Activated CD4-positive, alpha-beta T cell treated with anti-CD3 and anti-CD28 coated beads for 48 hours (primary cell): ENCODE results near the gene TLCD1.

Source experiments
- DNase-seq: peaks from one replicate; pipeline ENCODE4 v3.0.0-alpha.2; 2020

The TLCD1 gene, protein sequence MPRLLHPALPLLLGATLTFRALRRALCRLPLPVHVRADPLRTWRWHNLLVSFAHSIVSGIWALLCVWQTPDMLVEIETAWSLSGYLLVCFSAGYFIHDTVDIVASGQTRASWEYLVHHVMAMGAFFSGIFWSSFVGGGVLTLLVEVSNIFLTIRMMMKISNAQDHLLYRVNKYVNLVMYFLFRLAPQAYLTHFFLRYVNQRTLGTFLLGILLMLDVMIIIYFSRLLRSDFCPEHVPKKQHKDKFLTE

DNA sequence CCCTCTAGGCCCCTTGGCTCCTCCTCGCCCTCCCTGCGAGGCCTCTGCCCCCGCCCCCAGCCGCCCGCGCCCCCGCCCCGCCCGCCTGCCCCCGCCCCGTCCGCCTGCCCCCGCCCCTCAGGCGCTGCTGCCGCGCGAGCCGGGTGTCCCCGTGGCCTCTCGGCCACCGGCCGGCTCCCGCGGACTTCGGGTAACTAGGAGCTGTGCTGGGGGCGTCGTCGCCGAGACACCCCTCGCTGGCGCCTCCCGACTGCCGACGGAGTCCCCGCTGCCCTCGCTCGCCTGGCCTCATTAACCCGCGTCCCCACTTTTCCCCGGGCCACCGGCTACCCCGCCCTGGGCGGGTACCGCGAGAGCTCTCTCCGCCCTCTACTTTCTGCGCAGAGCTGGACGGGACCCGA lies at the start of gene TLCD1:
Gene TLCD1, minus strand, starts transcription at position 8 of the 401 bp plus-strand sequence. CDS start 136 bp downstream, outside the sequence.
- peak; percentile 87 for DNase-seq

DNA sequence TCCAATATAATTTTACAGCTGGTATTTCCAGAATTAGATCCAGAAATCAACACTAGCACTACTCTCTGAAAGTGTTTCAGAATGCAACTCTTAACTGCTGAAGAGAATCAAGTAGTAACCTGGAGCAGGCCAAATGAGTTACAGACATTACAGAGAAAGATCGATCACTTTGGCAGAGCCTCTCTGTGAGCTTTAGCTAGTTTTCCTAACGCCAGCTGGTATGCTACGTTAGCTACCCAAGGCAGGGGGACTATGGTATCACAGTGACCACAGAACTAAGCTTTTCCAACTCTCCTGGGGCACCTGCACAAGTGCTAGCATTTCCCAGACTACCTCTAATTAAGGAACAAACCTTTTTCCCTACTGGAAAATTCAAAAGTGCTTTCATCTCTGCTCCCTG lies 48.2 kb upstream of the TLCD1 start:
- no peak for DNase-seq

DNA sequence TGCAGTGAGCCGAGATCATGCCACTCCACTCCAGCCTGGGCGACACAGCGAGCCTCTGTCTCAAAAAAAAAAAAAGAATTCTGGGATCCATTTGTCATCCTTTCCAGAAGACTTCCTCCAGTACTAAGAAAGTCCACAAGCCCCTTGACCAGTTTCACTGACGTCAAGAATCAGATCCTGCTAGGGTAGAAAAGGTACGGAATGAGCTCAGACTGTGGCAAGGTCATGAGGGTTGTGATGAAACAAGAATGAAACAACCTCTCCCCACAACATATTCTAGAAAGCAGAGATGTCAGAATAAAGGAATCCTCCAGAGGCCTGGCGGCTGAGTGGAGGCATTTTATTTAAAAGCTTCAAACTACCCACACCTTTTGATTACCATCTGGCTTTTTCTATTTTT lies 47.7 kb upstream of the TLCD1 start:
- DNase-seq = no peak

DNA sequence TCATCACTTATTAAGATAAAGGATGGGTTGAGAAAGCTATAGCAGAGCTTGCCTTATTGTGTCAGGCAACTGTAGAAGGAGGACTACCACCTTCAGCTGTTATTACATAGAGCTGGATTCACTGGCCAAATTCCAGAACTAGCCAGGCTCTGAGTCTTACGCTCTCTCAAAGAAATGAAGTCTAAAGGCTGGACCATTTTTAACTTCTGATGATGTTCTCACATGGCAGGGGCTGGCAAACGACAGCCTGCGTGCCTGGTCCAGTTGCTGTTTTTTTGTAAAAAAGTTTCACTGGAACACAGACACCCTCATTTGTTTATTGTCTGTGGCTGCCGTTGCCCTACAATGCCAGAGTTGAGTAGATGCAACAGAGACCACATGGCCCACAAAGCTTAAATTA lies 39.0 kb upstream of the TLCD1 start:
- DNase-seq = no peak

DNA sequence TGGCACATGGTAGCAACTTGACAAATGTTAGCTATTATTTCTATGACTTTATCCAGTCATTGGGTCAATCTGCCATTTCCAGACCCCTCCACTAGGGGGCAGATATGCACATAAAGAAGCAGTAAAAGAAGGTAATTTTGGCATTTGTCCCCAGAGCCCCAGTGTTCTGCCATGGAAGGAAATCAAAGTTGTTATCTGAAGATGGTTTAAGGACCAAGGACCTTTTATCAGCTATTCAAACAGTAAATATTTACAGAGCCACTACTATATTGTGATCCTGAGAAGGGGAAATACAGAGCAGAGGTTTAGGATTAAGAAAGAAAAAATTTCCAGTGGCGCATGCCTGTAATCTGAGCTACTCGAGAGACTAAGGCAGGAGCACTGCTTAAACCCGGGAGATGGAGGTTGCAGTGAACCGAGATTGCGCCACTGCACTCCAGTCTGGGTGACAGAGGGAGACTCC lies 37.8 kb upstream of the TLCD1 start:
- peak; percentile 87 for DNase-seq

DNA sequence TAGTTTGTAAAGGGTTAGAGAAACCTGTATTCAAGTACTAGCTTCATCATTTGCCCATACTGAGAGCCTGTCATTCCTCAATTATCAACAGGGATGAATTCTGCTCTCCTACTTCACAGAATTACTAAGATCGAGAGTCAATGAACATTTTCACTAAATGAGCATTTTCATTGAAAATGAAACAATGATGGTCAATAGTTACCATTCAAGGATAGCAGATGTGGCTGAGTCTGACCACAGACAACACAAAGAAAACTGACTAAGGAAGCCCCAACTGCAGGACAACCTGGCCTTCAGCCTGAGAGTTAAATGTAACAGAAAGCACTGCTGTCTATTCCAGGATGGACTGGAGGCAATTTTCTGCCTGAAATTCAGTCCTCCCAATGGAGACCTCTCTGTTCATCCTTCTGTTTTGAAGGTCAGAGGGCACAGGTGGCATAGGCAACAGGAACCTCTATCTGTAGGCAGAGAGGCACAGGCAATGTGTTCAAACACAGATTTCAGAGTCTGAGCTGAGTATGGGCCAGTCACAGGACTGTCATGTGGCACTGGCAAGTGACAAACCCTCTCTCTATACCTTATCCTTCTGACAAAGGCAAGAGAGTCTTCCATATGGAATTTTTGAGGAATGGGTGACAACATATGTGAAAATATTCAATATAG lies 37.2 kb upstream of the TLCD1 start:
- DNase-seq = no peak

DNA sequence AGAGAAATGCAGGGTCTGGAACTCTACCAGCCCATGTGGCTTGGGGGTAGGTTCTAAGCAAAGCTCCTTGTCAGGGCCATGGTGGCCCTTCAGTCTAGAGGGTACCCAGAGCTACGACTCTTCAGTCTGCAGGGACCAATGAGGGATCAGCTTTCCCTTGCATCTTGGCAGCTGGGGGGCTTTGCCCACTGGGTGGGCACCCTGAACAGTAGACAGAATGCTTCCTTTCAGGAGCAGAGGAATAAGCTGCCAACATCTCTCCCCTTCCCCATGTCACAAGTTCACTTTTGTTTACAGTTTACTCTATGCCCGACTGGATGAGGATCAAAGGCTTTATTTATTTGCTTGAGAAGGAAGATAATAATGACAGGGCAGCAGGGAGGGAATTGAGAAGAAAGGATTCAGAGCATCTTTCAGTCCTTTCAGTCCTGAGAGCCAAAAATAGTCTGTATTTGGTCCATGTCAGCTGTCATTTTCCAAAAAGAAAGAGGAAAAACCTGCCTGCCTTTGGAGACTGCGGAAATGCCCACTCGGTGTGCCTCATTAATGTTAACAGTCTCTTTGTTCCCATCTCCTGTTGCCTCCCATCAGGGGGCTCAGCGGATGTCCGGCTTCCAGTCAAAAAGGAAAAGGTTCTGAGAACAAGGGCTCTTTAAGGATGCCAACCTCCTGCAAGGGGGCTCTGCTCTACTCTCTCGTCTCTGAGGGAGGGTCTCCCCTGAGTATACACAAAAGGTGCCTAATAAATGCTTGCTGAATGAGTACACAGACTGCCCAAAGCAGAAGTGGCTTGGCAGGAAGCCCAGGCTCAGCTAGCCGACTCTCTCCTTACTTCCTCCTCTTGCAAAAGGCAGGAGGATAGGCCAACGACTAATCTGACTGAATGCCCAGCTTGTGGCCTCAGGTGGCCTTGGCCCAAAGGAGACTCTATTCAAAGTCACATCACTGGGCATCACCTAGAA lies 34.8 kb upstream of the TLCD1 start:
- DNase-seq = no peak

DNA sequence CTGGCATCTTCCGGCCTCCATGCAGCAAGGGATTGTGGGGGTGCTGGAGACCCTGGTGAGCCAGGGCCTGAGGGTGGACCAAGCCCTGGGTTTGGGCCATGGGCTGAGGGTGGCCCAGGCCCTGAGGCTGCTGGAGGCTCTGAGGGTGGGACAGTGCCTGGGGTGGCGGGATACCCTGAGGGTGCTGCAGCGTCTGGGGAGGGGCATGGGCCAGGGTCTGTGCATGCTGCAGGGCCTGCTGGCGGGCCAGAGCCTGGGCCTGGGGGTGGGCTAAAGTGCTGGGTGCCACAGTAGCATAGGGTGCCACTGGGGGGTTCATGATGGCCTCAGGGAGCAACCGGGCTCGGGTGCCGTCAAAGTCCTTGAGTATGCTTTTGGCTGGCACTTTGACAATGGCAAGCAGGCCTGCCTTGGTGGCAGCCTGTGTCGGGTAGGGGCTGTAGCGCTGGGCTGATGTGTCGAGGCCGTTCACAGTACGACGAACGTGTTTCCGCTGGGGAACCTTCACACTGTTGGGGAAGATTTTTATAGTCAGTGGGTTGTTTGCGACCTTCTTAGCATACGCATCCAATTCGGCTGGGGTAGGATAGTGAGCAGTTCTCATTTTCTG lies 33.3 kb upstream of the TLCD1 start:
- DNase-seq = no peak

DNA sequence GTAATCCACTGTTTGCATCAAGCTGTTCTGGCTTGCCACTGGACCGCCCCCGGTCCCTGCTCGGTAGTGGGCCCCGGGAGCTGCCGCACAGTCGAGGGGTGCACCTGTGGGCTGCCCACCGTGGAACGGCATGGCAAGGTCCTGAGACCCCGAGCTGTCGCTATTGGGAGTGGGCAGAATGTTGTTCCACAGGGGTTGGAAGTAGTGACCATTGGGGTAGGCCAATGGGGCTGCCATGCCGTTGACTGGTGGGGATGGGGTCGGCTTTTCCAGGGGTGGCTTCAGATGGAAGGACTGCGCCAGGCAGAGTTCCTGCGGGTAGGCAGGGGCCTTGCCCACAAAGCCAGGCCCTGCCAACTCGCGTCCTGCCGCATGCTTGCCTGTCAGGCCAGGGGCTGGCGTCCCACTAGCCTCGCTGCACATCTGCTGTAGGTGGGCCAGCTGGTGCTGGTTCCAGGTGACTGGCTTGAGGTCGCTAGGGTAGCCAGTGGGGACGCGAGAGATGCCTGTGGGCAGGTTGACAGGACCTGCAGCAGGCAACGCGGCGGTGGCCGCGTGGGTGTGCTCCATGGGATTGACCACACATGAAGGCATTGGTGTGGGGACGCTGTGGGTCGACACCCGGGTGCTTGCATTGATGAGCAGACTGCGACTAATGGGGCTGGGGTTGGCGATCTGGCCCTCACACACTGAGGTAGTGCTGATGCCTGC lies 32.5 kb upstream of the TLCD1 start:
- no peak for DNase-seq

DNA sequence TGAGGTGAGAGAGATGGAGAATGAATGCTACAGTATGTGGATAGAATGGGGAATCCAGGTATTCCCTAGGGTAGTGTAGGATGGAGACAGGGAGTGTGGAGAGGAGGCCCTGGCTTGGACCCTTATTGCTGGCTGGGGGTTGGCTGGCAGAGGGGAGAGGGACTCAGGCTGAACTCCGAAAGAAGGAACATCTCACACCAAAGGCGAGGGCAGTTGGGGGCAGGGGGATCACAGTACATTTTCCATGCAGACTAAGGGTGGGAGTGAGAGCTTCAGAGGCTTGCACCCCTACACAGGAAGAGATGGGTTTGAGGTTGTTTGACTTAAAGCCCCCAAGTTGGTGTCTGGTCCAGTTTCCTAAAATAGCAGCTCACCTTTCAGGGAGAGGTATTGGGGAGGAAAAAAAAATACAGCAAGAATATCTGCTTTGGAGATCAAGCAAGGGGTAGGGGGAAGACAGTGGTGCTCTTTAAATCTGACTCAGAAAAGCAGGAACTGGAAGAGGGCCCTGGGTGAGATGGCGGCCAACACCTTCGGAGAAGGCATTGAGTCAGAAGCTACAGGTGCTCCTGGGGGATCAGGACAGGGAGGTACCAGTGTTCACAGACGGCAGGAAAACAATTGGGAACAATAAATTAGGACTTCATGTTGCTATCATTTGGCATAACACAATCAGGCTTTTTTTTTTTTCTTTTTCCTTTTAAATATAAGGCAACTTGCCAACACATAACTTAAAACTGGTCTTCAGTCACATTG lies 30.2 kb upstream of the TLCD1 start:
- no peak for DNase-seq

DNA sequence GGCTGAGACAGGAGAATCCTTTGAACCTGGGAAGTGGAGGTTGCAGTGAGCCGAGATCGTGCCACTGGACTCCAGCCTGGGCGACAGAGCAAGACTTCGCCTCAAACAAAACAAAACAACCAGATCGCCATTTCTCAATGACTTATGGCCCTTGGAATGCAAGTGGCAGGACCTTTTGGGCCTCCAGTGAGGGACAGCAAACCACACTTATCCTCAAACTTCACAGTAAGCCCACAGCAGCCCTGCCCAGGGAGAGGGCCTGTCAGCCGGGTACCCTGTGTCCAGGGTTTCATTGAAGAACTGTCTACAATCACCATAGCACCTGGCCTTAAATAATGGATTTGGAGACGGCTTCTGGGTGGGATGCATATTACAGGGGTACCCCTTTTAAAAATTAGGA lies 29.5 kb upstream of the TLCD1 start:
- DNase-seq = no peak

DNA sequence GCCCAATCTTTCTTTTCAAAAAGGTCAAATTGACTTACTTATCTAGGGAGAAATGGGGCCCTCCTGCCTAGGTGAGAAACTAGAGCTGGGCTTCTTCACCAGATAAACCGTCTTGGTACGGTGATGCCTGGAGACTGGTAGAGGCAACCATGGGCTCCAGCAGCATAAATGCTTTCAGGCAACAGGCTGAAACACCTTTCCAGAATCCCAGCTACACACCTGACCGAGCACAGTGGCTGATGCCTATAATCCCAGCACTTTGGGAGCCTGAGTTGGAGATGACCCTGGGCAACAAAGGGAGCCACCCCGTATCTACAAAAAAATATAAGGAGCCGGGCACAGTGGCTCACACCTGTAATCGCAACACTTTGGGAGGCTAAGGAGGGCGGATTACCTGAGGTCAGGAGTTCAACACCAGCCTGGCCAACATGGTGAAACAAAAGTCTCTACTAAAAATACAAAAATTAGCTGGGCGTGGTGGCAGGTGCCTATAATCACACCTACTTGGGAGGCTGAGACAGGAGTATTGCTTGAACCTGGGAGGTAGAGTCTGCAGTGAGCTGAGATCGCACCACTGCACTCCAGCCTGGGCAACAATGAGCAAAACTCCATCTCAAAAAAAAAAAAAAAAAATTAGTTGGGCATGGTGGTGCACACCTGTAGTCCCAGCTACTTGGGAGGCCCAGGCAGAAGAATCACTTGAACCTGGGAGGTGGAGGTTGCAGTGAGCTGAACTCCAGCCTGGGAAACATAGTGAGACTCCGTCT lies 25.8 kb upstream of the TLCD1 start:
- no peak for DNase-seq

DNA sequence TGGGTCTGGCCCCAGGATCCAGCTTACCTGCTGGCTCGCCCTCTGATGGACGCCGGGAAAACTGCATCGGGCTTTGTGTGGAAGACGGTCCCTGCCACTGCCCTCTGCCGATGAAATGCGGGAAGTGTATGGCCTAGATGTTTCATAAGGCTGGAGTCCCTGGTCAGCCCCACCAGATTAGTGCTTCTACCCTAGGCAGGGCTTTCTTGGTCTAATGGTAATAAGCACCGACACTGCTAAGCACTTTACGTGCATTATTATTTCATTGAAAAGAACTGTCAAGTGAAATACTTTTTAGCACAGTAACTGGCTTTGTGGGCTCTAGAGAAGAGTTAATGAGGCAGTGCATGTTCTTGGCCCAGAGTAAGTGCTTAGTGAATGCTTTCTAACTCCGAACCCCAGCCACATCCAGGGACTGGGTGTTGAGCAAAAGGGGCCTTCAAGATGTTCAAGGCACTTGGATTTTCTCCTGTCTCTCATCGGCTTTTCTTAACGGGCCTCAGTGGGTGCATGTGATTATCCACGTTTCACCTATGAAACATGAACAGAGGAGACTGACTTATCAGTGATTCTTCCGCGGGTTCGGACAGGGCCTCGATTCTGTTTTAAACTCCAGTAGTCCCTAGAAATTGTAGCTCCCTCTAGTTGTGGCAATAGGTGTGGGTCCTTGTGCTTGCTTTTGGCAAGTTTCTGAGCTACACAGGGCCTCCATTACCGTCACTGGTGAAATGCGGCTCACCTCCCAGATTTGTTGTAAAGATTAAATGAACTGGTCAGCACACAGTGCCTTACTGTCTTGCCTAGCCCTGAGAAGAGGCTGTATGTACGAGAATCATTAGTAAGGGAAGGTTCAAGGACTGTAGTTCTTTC lies 24.4 kb upstream of the TLCD1 start:
- peak; percentile 94 for DNase-seq

DNA sequence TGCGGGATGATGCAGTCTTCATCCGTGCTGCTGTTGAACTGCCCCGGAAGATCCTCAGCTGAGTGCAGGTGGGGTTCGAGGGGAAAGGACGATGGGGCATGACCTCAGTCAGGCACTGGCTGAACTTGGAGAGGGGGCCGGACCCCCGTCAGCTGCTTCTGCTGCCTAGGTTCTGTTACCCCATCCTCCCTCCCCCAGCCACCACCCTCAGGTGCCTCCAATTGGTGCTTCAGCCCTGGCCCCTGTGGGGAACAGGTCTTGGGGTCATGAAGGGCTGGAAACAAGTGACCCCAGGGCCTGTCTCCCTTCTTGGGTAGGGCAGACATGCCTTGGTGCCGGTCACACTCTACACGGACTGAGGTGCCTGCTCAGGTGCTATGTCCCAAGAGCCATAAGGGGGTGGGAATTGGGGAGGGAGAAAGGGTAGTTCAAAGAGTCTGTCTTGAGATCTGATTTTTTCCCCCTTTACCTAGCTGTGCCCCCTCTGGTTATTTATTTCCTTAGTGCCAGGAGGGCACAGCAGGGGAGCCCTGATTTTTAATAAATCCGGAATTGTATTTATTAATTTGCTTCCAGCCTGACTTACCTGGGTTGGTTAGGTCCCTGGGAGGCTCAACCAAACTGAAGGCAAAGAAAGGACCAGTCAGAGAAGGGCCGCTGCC lies 23.6 kb upstream of the TLCD1 start:
- DNase-seq = no peak

DNA sequence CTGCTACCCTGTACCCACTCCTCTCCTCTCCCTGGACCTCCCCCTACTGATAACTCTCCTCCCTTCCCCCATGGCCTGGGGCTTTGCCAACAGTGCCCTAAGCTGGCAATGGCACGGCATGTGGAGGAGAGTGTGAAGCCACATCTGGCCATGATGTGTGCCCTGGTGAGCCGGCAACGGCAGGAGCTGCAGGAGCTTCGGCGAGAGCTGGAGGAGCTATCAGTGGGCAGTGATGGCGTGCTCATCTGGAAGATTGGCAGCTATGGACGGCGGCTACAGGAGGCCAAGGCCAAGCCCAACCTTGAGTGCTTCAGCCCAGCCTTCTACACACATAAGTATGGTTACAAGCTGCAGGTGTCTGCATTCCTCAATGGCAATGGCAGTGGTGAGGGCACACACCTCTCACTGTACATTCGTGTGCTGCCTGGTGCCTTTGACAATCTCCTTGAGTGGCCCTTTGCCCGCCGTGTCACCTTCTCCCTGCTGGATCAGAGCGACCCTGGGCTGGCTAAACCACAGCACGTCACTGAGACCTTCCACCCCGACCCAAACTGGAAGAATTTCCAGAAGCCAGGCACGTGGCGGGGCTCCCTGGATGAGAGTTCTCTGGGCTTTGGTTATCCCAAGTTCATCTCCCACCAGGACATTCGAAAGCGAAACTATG lies 23.0 kb upstream of the TLCD1 start:
- no peak for DNase-seq

DNA sequence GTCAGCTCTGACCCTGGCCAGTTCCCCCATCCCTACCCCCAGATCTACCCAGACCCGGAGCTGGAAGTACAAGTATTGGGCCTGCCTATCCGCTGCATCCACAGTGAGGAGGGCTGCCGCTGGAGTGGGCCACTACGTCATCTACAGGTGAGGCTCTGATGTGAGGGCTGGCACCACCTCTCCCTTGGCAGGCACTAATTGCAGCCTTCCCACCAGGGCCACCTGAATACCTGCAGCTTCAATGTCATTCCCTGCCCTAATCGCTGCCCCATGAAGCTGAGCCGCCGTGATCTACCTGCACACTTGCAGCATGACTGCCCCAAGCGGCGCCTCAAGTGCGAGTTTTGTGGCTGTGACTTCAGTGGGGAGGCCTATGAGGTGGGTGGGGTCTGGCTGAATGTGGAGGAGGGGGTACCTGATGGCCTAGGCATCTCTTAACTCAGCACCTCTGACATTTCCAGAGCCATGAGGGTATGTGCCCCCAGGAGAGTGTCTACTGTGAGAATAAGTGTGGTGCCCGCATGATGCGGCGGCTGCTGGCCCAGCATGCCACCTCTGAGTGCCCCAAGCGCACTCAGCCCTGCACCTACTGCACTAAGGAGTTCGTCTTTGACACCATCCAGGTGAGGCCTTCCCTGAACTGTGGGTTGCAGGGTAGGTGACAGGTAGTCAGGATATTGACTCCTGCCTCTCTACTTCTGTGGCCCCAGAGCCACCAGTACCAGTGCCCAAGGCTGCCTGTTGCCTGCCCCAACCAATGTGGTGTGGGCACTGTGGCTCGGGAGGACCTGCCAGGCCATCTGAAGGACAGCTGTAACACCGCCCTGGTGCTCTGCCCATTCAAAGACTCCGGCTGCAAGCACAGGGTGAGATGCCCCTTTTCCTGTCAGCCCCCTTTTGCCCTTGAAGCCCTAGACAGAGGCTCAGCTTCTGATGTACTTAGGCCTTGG lies 22.0 kb upstream of the TLCD1 start:
- DNase-seq = no peak

DNA sequence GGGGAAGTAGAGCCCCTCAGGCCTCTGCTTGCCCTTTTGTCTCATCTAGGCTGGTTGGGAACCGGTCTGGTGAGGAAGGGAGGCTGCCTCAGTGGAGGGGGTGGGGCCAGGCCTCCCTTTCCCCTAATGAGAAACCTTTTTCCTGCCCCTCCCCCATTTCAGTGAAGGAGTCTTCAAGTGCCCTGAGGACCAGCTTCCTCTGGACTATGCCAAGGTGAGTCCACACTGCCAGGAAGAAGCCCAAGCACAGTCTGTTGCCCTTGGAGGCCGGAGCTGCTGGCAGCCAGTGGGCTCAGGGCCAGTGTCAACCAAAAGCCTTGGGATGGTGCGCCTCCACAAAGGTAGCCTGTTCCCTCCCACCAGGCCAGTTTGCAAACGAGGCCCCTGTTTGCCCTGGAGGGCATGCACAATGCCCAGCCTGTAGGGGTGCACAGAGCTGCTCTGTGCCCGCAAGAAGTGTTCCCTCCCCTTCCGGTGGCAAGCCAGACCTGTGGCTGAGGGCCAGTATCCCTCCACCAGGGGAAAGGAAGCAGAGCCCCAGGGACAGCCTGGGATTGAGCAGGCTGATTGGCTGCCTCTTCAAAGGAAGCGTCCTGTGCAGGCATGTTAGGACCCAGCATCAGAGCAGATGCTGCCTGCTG lies 21.1 kb upstream of the TLCD1 start:
- DNase-seq = no peak
